Measurements from ENCODE around the gene WHAMM.
"Not testable (repeated sequence)": the region's sequence is repeated elsewhere in the genome, so short reads cannot be mapped to it uniquely, and the experiment has no call there.

The WHAMM gene, protein sequence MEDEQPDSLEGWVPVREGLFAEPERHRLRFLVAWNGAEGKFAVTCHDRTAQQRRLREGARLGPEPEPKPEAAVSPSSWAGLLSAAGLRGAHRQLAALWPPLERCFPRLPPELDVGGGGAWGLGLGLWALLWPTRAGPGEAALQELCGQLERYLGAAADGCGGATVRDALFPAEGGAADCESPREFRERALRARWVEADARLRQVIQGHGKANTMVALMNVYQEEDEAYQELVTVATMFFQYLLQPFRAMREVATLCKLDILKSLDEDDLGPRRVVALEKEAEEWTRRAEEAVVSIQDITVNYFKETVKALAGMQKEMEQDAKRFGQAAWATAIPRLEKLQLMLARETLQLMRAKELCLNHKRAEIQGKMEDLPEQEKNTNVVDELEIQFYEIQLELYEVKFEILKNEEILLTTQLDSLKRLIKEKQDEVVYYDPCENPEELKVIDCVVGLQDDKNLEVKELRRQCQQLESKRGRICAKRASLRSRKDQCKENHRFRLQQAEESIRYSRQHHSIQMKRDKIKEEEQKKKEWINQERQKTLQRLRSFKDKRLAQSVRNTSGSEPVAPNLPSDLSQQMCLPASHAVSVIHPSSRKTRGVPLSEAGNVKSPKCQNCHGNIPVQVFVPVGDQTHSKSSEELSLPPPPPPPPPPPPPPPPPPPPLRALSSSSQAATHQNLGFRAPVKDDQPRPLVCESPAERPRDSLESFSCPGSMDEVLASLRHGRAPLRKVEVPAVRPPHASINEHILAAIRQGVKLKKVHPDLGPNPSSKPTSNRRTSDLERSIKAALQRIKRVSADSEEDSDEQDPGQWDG

DNA sequence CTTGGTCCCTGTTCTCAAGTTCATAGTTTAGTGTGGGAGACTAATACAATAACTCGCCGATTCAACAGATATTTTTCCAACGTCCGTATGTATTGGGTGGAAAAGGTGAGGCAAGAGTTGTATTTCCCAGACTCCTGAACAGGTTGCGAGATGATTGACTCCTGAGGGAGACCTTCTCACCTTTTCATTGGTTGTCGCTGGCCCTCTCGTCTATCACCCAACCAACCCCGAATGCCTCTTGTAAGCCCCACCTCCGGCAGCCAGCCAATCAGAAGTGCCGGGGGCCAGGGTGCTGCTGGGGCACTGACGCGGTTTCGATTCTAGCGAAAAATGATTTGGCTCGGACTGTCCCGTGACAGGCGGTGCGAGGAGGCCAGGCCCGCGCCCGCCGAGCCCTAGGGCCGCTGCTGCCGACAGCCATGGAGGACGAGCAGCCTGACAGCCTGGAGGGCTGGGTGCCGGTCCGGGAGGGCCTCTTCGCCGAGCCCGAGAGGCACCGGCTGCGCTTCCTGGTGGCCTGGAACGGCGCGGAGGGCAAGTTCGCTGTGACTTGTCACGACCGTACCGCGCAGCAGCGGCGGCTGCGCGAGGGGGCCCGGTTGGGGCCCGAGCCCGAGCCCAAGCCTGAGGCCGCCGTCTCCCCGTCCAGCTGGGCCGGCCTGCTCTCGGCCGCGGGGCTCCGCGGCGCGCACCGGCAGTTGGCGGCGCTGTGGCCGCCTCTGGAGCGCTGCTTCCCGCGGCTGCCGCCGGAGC lies at the start of gene WHAMM:
WHAMM (plus strand) TSS at position 321 of the 753 bp plus-strand sequence; CDS start at position 420, 99 bp downstream.
- DNase-seq, result peak; percentile 78 to 99 (median 97)

GRCh38 chr15:82763361-82764116 lies 45.9 kb upstream of the WHAMM start:
- no peak for DNase-seq

DNA sequence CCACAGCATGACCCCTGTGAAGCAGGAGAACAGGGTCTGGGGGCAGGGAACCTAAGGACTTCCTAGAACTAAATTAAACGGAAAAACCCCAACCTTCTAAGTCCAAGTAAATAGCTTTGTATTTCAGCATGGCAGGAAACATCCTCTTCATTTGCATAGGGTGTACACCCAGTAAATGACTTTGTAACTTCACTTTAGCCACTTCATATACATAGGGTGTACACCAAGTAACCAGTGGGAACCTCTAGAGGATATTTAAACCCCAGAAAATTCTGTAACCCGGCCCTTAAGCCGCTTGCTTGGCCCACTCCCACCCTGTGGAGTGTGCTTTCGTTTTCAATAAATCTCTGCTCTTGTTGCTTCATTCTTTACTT lies 45.3 kb upstream of the WHAMM start:
- DNase-seq, result no peak

DNA sequence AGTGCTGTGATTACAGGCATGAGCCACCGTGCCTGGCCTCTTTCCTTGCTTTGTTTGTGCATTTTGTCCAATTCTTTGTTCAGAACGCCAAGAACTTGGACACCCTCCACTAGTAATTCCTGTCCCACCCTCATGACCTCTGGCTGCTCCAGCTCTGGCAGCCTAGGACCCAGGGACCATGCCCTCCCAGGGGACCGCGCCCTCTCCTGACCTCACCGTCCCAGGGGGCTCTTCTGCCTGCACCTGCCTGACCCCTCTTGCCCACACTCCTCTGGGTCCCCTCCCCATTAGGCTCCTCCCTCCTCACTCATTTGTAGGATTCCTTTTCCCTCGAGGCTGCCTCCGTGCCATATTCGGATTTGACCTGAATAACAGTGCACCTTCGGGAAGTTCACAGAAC lies 44.7 kb upstream of the WHAMM start:
- no peak for DNase-seq

- DNase-seq, result not testable (repeated sequence)
These were observed 43.2 kb upstream of the WHAMM start for GRCh38 chr15:82766201-82766600.

GRCh38 chr15:82767163-82767829 lies 42.1 kb upstream of the WHAMM start:
- DNase-seq, result no peak

- no peak for DNase-seq
These were observed 40.9 kb upstream of the WHAMM start for GRCh38 chr15:82768414-82769054.

GRCh38 chr15:82771789-82772607 lies 37.4 kb upstream of the WHAMM start:
- no peak for DNase-seq

DNA sequence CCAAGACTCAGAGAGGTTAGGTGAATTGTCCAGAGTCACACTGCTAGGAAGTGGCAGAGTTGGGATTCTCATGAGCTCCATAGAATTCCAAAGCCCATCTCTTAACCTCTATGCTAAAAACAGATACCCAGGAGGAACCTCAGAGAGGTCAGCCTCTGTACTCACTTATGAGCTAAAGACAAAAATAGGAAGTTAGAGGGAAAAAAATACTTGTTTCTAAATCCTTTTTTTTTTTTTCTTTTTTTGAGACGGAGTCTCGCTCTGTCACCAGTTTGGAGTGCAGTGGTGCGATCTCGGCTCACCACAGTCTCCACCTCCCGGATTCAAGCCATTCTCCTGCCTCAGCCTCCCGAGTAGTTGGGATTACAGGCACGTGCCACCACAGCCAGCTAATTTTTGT lies 34.9 kb upstream of the WHAMM start:
- DNase-seq, result no peak

GRCh38 chr15:82778755-82779154 lies 30.7 kb upstream of the WHAMM start:
- DNase-seq, result no peak

- DNase-seq, result no peak
These were observed 28.1 kb upstream of the WHAMM start for GRCh38 chr15:82781349-82781748.

DNA sequence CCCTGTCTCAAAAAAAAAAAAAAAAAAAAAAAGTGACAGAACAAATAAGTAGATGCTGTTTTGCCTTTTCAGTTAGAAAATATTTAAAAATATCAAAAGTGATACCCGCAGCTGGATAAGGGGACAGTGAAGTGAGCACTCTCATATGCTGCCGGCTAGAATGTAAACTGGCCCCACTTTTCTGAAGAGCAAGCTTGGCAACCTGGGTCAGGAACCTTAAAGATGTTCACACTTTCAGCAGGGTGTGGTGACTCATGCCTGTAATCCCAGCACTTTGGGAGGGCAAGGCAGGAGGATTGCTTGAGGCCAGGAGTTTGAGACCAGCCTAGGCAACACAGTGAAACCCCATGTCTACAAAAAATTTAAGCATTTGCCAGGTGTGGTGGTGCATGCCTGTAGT lies 20.9 kb upstream of the WHAMM start:
- DNase-seq, result no peak

GRCh38 chr15:82789491-82789890 lies 19.9 kb upstream of the WHAMM start:
- DNase-seq, result no peak

- no peak for DNase-seq
These were observed 19.1 kb upstream of the WHAMM start for GRCh38 chr15:82790321-82790720.

DNA sequence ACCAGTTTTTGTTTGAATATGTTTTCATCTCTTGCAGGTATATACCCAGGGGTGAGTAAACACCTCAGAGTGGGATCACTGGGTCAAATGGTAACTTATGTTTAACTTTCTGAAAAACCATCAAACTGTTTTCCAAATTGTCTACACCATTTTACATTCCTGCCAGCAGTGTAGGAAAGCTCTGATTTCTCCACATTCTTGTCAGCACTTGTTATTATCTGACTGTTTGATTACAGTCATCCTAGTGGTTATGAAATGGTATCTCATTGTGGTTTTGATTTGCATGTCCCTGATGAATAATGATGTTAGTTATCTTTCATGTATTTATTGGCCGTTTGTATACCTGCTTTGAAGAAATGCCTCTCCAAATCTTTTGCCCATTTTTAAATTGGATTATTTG lies 17.4 kb upstream of the WHAMM start:
- no peak for DNase-seq

GRCh38 chr15:82793737-82794136 lies 15.7 kb upstream of the WHAMM start:
- no peak for DNase-seq

GRCh38 chr15:82798104-82798503 lies 11.3 kb upstream of the WHAMM start:
- DNase-seq, result no peak

DNA sequence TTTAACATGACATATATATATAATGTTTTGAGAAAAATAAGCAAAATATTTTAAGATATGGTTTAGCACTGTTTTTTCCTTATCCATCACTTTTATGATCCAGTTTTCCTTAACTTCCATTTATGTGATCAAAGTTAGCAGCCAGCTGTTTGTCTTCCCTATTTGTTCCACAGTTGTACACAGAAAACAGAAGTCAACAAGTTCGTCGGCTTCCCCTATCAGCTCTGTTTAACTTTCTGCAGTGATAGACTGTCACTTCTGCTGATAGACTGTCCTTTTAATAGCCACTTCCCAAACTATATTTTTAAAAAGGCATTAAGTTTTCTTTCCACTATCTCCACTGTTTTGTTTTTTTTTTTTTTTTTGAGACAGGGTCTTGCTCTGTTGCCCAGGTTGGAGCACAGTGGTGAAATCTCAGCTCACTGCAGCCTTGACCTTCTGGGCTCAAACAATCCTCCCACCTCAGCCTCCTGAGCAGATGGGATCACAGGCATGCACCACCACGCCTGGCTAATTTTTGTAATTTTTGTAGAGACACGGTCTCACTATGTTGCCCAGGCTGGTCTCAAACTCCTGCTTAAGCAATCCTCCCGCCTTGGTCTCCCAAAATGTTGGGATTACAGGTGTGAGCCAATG lies 10.8 kb upstream of the WHAMM start:
- DNase-seq, result no peak

Data from nucleus accumbens (tissue), 56 donors.